ENCODE results near the gene RGMA. TPM values are rescaled to one million over a fixed set of nuclear protein-coding genes. Genes with fewer than 3 reads are reported as not detected.

Gene RGMA
- total and polyA plus RNA-seq, 10 of the 15 experiments (the other 5 are each of a cell fraction or from before 2014, with no cell fraction given), result not detected

DNA sequence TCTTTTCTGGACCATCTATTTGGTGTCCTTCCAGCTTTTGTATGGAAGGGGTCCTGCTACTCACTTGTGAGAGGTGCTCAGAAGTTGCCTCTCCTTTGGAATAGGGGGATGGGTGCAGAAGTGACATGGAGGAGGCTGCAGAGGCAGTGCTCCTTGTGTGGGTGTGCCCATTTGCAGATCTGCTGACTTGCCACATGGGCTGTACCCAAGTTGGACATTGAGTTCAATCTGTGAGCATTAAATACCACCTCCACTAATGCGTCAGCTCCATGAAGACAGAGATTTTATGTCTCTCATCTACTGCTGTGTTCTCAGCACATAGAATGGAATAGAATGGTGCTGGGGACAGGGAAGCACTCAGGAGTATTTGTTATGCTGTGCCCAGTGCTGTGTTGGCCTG is 76.2 kb downstream of the RGMA start:
- ATAC-seq (no peak), FAIRE-seq (no peak), DNase-seq (ENCODE audit: low read depth, low spot score) (no peak)
- Histone ChIP-seq H3K36me3 (ENCODE audit: control insufficient read depth in 2 of 2, insufficient read depth in 2 of 2, low read length in 1 of 2) (peaks cover 29 to 77% of the 10 kb centered on the region in 2 experiments), H3K79me2 (ENCODE audit: control insufficient read depth, insufficient read depth, low read length) (no peaks in the 10 kb centered on the region), H3K9me3 (replicated peaks; ENCODE audit: control insufficient read depth, insufficient read depth, low read length) (no peaks in the 10 kb centered on the region), H3K4me1 (ENCODE audit: control insufficient read depth, insufficient read depth, low read length) (no peaks in the 10 kb centered on the region), H3K4me3 (no peak overlapping the region), H3K27me3 (replicated peaks in 1 of 2; ENCODE audit: control insufficient read depth in 2 of 2, insufficient read depth in 2 of 2, low read length in 1 of 2) (no peaks in the 10 kb centered on the region), H2AFZ (ENCODE audit: control insufficient read depth, low read depth, low read length) (no peak overlapping the region), H3K4me2 (ENCODE audit: control insufficient read depth, insufficient read depth) (no peak overlapping the region), H3K27ac (ENCODE audit: control insufficient read depth, insufficient read depth) (no peak overlapping the region), H3K9ac (ENCODE audit: control insufficient read depth, insufficient read depth, low read length) (no peak overlapping the region), H4K20me1 (ENCODE audit: control insufficient read depth, insufficient read depth) (no peaks in the 10 kb centered on the region)
- ChIA-PET SMC1A (ENCODE audit: uncharacterized antibody, unreplicated experiment) (interaction anchor here (1.1 kb wide), 1 partner anchor 8 kb away, joined by 5 read pairs; no protein-coding TSS in a partner anchor), POLR2A (no interaction called here), CTCF (interaction anchor here (0.9 kb wide), 1 partner anchor 23 kb away, joined by 3 read pairs; no protein-coding TSS in a partner anchor), RAD21 (ENCODE audit: unreplicated experiment) (no interaction called here)
- BruUV-seq (replicated peaks), result no TSS peak
- WGBS (ENCODE audit: insufficient coverage, insufficient replicate concordance, low lambda C conversion rate, missing lambda C conversion rate), result 100% methylated on average over 1 of the region's 1 CpG
- intact Hi-C loops (cut with micrococcal nuclease; ENCODE audit: unreplicated experiment) (no loop called here), in situ Hi-C loops (cut with MboI) (no loop called here)
- no peak for TF ChIP-seq ZNF384 (IDR thresholded peaks at IDR 0.05; ENCODE audit: borderline replicate concordance, low read depth, low read length)
- TF ChIP-seq GABPA (IDR thresholded peaks at IDR 0.05; ENCODE audit: low read depth), result no peak
- TF ChIP-seq MTA2 (IDR thresholded peaks at IDR 0.05; ENCODE audit: low read depth), result no peak
- no peak for TF ChIP-seq RAD51 (IDR thresholded peaks at IDR 0.05)
- TF ChIP-seq, protein P1, sequence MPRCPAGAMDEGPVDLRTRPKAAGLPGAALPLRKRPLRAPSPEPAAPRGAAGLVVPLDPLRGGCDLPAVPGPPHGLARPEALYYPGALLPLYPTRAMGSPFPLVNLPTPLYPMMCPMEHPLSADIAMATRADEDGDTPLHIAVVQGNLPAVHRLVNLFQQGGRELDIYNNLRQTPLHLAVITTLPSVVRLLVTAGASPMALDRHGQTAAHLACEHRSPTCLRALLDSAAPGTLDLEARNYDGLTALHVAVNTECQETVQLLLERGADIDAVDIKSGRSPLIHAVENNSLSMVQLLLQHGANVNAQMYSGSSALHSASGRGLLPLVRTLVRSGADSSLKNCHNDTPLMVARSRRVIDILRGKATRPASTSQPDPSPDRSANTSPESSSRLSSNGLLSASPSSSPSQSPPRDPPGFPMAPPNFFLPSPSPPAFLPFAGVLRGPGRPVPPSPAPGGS (IDR thresholded peaks at IDR 0.05; ENCODE audit: borderline replicate concordance, insufficient read depth, low read depth, low read length, poor library complexity, severe bottlenecking), result no peak
- TF ChIP-seq, protein P2, sequence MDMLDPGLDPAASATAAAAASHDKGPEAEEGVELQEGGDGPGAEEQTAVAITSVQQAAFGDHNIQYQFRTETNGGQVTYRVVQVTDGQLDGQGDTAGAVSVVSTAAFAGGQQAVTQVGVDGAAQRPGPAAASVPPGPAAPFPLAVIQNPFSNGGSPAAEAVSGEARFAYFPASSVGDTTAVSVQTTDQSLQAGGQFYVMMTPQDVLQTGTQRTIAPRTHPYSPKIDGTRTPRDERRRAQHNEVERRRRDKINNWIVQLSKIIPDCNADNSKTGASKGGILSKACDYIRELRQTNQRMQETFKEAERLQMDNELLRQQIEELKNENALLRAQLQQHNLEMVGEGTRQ (IDR thresholded peaks at IDR 0.05; ENCODE audit: borderline replicate concordance, low read depth, low read length), result no peak
- TF ChIP-seq, protein P3, sequence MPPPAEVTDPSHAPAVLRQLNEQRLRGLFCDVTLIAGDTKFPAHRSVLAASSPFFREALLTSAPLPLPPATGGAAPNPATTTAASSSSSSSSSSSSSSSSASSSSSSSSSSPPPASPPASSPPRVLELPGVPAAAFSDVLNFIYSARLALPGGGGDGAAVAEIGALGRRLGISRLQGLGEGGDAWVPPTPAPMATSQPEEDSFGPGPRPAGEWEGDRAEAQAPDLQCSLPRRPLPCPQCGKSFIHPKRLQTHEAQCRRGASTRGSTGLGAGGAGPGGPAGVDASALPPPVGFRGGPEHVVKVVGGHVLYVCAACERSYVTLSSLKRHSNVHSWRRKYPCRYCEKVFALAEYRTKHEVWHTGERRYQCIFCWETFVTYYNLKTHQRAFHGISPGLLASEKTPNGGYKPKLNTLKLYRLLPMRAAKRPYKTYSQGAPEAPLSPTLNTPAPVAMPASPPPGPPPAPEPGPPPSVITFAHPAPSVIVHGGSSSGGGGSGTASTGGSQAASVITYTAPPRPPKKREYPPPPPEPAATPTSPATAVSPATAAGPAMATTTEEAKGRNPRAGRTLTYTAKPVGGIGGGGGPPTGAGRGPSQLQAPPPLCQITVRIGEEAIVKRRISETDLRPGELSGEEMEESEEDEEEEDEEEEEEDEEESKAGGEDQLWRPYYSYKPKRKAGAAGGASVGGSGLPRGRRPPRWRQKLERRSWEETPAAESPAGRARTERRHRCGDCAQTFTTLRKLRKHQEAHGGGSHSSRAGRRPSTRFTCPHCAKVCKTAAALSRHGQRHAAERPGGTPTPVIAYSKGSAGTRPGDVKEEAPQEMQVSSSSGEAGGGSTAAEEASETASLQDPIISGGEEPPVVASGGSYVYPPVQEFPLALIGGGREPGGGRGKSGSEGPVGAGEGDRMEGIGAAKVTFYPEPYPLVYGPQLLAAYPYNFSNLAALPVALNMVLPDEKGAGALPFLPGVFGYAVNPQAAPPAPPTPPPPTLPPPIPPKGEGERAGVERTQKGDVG (CRISPR knock-in tag; IDR thresholded peaks at IDR 0.05), result no peak
- no peak for TF ChIP-seq NFIC (IDR thresholded peaks at IDR 0.05; ENCODE audit: low read depth, low read length)
- TF ChIP-seq, protein P4, sequence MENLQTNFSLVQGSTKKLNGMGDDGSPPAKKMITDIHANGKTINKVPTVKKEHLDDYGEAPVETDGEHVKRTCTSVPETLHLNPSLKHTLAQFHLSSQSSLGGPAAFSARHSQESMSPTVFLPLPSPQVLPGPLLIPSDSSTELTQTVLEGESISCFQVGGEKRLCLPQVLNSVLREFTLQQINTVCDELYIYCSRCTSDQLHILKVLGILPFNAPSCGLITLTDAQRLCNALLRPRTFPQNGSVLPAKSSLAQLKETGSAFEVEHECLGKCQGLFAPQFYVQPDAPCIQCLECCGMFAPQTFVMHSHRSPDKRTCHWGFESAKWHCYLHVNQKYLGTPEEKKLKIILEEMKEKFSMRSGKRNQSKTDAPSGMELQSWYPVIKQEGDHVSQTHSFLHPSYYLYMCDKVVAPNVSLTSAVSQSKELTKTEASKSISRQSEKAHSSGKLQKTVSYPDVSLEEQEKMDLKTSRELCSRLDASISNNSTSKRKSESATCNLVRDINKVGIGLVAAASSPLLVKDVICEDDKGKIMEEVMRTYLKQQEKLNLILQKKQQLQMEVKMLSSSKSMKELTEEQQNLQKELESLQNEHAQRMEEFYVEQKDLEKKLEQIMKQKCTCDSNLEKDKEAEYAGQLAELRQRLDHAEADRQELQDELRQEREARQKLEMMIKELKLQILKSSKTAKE (IDR thresholded peaks at IDR 0.05; ENCODE audit: low read depth, poor library complexity, severe bottlenecking), result no peak
- TF ChIP-seq, protein P5, sequence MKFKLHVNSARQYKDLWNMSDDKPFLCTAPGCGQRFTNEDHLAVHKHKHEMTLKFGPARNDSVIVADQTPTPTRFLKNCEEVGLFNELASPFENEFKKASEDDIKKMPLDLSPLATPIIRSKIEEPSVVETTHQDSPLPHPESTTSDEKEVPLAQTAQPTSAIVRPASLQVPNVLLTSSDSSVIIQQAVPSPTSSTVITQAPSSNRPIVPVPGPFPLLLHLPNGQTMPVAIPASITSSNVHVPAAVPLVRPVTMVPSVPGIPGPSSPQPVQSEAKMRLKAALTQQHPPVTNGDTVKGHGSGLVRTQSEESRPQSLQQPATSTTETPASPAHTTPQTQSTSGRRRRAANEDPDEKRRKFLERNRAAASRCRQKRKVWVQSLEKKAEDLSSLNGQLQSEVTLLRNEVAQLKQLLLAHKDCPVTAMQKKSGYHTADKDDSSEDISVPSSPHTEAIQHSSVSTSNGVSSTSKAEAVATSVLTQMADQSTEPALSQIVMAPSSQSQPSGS (IDR thresholded peaks at IDR 0.05; ENCODE audit: low read length), result no peak

All from GM12878 (cell line).